ENCODE data around the gene CBFB. TPM values are rescaled to one million over a fixed set of nuclear protein-coding genes. Genes with fewer than 3 reads are reported as not detected.
A peak's percentile ranks its signal among the peaks of the same experiment; 100 is the strongest.
"Not testable (repeated sequence)": the region's sequence is repeated elsewhere in the genome, so short reads cannot be mapped to it uniquely, and the experiment has no call there.

CBFB gene
- total RNA-seq, 1 donor from 2014 or later = 24.2 TPM

GRCh38 chr16:67112591-67113399 lies 83.8 kb downstream of the CBFB start:
- DNase-seq (no peak), ATAC-seq (no peak)
- intact Hi-C loops (cut with micrococcal nuclease) = no loop called here

GRCh38 chr16:67114793-67115192 lies 85.8 kb downstream of the CBFB start:
- intact Hi-C loops (cut with micrococcal nuclease) = no loop called here
- ATAC-seq (no peak), DNase-seq (no peak)

DNA sequence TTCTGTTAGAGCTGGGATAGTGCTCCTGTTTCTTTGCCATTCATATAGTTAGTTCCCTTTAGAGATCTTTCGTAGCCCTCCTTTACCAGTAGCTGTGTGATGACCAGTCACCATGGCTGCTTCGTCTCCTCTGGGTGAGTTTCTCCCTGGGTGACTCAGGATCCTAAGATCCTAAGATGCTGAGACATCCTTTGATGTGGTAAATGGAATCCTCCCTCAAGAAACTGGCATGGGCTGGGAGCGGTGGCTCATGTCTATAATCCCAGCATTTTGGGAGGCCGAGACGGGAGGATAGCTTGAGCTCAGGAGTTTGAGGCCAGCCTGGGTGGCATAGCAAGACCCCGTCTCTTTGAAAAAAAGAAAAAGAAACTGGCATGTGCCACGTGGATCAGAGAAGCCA lies 86.7 kb downstream of the CBFB start:
- intact Hi-C loops (cut with micrococcal nuclease) = no loop called here
- DNase-seq (no peak), ATAC-seq (no peak)

- no peak for ATAC-seq
- DNase-seq = no peak
- intact Hi-C loops (cut with micrococcal nuclease) = no loop called here
Observed at GRCh38 chr16:67116388-67117311, 87.7 kb downstream of the CBFB start.

GRCh38 chr16:67117716-67118115 lies 88.8 kb downstream of the CBFB start:
- ATAC-seq = no peak
- DNase-seq = no peak
- intact Hi-C loops (cut with micrococcal nuclease) = no loop called here

- DNase-seq = no peak
- ATAC-seq = no peak
- intact Hi-C loops (cut with micrococcal nuclease) = no loop called here
Observed at GRCh38 chr16:67120025-67120424, 91.1 kb downstream of the CBFB start.

DNA sequence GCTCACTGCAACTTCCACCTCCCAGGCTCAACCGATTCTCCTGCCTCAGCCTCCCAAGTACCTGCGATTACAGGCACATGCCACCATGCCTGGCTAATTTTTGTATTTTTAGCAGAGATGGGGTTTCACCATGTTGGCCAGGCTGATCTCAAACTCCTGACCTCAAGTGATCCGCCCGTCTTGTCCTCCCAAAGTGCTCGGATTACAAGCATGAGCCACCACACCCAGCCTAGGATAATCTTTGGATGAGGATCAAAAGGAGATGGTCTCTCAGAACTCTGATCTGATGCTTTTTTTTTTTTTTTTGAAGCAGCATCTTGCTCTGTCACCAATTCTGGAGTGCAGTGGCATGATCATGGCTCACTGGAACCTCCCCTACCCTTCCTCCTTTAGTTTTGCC lies 93.8 kb downstream of the CBFB start:
- DNase-seq; ATAC-seq; intact Hi-C loops (cut with micrococcal nuclease): not testable (repeated sequence)

DNA sequence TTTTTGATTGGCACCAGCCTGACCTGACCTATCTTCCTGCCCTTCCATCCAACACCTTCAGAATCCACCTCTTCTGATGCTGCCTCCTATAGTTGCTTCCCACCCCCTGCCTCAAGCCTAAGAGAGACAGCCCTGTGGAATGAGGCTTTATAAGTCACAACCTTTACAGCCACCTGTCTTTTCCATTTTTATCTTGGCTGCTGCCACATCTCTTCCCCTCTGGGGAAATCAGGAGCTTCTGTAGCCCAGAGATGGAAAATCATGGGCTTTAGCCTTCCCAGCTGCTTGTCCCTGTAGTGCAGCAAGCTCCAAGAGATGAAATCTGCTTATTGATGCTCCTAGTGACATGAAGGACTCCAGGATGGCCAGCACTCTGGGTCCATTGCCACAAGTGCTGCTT lies 99.5 kb downstream of the CBFB start:
- intact Hi-C loops (cut with micrococcal nuclease) = no loop called here
- DNase-seq = no peak
- no peak for ATAC-seq

- ATAC-seq = peak; percentile 46
- no peak for DNase-seq
Observed at GRCh38 chr16:67128887-67129286, 99.9 kb downstream of the CBFB start.

DNA sequence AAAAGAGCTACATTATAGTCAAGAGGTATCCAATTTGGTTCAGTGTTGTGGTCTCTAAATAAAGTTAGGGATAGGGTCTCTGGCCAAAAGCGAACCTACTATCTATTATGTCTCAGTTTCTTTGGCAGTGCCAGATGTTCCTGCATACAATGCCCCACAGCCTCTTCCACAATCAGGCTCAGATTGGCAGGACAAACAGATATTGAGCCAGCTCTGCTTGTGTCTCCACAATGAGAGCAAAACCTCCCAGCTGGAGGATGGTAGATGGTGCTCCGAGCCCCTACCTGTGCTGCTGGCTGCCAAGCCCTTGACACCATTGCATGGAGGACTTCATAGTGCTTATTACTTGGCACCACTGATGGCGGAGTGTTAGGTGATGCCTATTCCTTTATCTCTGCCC lies 100.5 kb downstream of the CBFB start:
- intact Hi-C loops (cut with micrococcal nuclease) = no loop called here
- DNase-seq (no peak), ATAC-seq (peak; percentile 43)

More at GRCh38 chr16:67128887-67129286, 99.9 kb downstream of the CBFB start:
- intact Hi-C loops (cut with micrococcal nuclease) = no loop called here

- ATAC-seq (no peak), DNase-seq (no peak)
- intact Hi-C loops (cut with micrococcal nuclease) = no loop called here
Observed at GRCh38 chr16:67137605-67138004, 108.7 kb downstream of the CBFB start.

GRCh38 chr16:67141391-67141790 lies 112.4 kb downstream of the CBFB start:
- intact Hi-C loops (cut with micrococcal nuclease) = no loop called here
- DNase-seq (no peak), ATAC-seq (no peak)

DNA sequence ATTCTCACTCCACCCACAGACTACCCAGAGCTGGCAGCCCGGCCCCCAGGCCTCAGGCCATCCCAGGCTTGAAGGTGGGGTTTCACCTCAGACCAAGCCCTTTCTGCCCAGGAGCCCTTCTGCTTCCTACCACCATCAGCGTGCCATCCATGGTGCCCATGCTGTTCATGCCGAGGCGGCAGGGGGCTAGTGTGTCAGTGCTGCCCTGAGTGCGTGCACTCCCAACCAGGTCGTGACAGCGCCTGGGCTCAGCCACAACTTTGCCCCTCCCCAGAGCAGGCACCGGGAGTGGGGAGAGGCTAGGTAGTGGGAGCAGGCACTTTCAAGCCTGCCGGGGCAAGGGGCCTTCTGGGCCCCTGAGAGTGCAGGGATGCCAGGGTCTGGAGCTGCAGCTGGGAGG lies 113.4 kb downstream of the CBFB start:
- no peak for DNase-seq
- intact Hi-C loops (cut with micrococcal nuclease) = no loop called here
- no peak for ATAC-seq

- intact Hi-C loops (cut with micrococcal nuclease) = no loop called here
- no peak for DNase-seq
- no peak for ATAC-seq
Observed at GRCh38 chr16:67144943-67145342, 116.0 kb downstream of the CBFB start.

- no peak for DNase-seq
- no peak for ATAC-seq
- intact Hi-C loops (cut with micrococcal nuclease) = no loop called here
Observed at GRCh38 chr16:67145746-67146145, 116.8 kb downstream of the CBFB start.

GRCh38 chr16:67146523-67147357 lies 117.8 kb downstream of the CBFB start:
- intact Hi-C loops (cut with micrococcal nuclease) = no loop called here

DNA sequence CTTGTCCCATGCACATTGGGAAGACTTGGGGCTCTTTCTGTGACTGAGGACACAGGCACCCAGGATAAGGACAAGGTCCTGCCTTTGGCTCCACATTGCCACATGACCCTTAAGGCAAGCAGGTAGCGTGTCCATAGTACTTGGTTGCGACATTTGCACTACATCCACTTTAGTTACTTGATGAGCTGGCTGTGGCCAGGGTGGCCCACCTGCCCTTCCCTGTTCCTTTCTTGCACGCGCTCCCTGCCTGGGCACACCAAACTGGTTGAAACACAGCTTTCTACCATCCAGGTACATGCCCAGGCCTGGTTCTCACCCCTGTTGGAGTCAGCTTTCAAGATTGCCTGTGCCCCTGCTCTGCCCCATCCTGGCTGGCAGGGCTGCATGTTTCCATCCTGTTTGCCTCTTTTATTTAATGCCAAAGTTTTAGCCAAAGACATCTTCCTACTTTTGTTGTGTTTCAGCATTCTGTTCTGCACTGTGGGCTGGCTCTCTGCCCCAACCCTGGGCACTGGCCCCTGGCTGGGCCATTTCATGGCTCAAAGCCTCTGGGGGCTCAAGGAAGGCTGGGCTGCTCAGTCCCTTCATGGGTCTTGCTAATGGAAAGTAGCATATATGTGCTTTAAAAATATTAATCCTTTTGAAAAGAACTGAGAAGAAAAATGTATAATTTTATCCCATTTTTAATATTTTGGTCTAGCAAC lies 118.6 kb downstream of the CBFB start:
- DNase-seq (no peak), ATAC-seq (no peak)
- intact Hi-C loops (cut with micrococcal nuclease) = no loop called here

More at GRCh38 chr16:67146523-67147357, 117.8 kb downstream of the CBFB start:
- DNase-seq = no peak
- ATAC-seq = no peak

- no peak for ATAC-seq
- intact Hi-C loops (cut with micrococcal nuclease) = no loop called here
Observed at GRCh38 chr16:67148221-67148620, 119.3 kb downstream of the CBFB start.

More at GRCh38 chr16:67148221-67148620, 119.3 kb downstream of the CBFB start:
- no peak for DNase-seq

Measured in left ventricle myocardium superior (tissue), 1 donor.